Endodermal cell (in vitro differentiated cells): ENCODE data around the gene HRG. TPM values are rescaled to one million over a fixed set of nuclear protein-coding genes. Genes with fewer than 3 reads are reported as not detected.

Experiments
- DNase-seq: peaks from one replicate; pipeline ENCODE4 v3.0.0-alpha.2; 2017
- H3K27ac ChIP-seq: 2 replicates; pipeline ENCODE4 v1.5.1; 2013; ENCODE audit warnings: mild to moderate bottlenecking, low read depth, low read length, moderate library complexity
- H3K27me3 ChIP-seq: 2 replicates; pipeline ENCODE4 v1.6.1; 2013; ENCODE audit warnings: mild to moderate bottlenecking, low read length, moderate library complexity; ENCODE audit not compliant: insufficient read depth, control insufficient read depth, poor library complexity, severe bottlenecking
- H3K36me3 ChIP-seq: 2 replicates; pipeline ENCODE4 v1.7.0; 2013; ENCODE audit warnings: mild to moderate bottlenecking, low read length, moderate library complexity; ENCODE audit not compliant: control insufficient read depth, insufficient read depth
- H3K4me1 ChIP-seq: one replicate; pipeline ENCODE4 v1.7.0; 2013; ENCODE audit warnings: low read length; ENCODE audit not compliant: control insufficient read depth, insufficient read depth
- H3K4me3 ChIP-seq: 2 replicates; pipeline ENCODE4 v1.5.1; 2013; ENCODE audit warnings: mild to moderate bottlenecking, low read length, moderate library complexity
- H3K9ac ChIP-seq: 2 replicates; pipeline ENCODE4 v1.6.1; 2013; ENCODE audit warnings: mild to moderate bottlenecking, low read length, moderate library complexity; ENCODE audit not compliant: poor library complexity, severe bottlenecking; ENCODE audit errors: extremely low read depth
- H3K9me3 ChIP-seq: 2 replicates; pipeline ENCODE4 v1.6.1; 2013; ENCODE audit warnings: mild to moderate bottlenecking, low read length, moderate library complexity; ENCODE audit not compliant: control insufficient read depth
- H3K27ac Mint-ChIP-seq: 2 replicates; pipeline ENCODE4 v1.8.0; 2020; ENCODE audit warnings: mixed read lengths
- H3K27me3 Mint-ChIP-seq: 2 replicates; pipeline ENCODE4 v1.8.0; 2021; ENCODE audit warnings: mild to moderate bottlenecking, mixed read lengths; ENCODE audit not compliant: insufficient read depth
- H3K36me3 Mint-ChIP-seq: 2 replicates; pipeline ENCODE4 v1.8.0; 2020; ENCODE audit warnings: low read depth, mixed read lengths
- H3K4me1 Mint-ChIP-seq: 2 replicates; pipeline ENCODE4 v1.8.0; 2020; ENCODE audit warnings: mixed read lengths
- H3K4me3 Mint-ChIP-seq: 2 replicates; pipeline ENCODE4 v1.8.0; 2020; ENCODE audit warnings: mild to moderate bottlenecking, moderate library complexity, mixed read lengths
- H3K9me3 Mint-ChIP-seq: 2 replicates; pipeline ENCODE4 v1.8.0; 2020; ENCODE audit warnings: mild to moderate bottlenecking, mixed read lengths
- CTCF ChIP-seq: fragments of 200-600 bp; sonication (generic); conservative IDR thresholded peaks from 2 replicates; pipeline ENCODE4 v1.5.0; 2021; ENCODE audit warnings: antibody characterized with exemption, mild to moderate bottlenecking
- WGBS, 2 experiments: methylation state at CpG; one replicate each; pipeline versions ENCODE4 v1.1.5 to v1.1.7; 2013; ENCODE audit warnings: missing lambda C conversion rate in 2 of 2, mixed read lengths in 1 of 2; ENCODE audit not compliant: insufficient coverage in 1 of 2, insufficient read length in 1 of 2; 5-methylcytosine and 5-hydroxymethylcytosine counted together
- total RNA-seq, 2 donors: library from RNA; stranded (reverse); fragmentation: NEBNext Ultra II Directional in 1 of 2; extraction: Animal tissue kit (Norgen Biotek cat#: 25700) in 1 of 2; gene quantifications; 2 replicates in 1 of 2; 3 replicates in 1 of 2; pipeline ENCODE4 v1.2.1, GENCODE V29; 2021

Gene HRG
- total RNA-seq, 2 donors from 2014 or later: not detected

GRCh38 chr3:186620213-186621092 is 45.4 kb upstream of the HRG start:
- no peak overlapping the region for H3K4me3 Mint-ChIP-seq
- H3K9me3 ChIP-seq: no peaks in the 10 kb centered on the region
- WGBS, 2 experiments: 94 to 96% methylated on average over 11 to 17 of the region's 17 CpGs
- peaks cover 6% of the 10 kb centered on the region for H3K4me1 Mint-ChIP-seq
- H3K9ac ChIP-seq: no peak overlapping the region
- H3K4me1 ChIP-seq: no peaks in the 10 kb centered on the region
- H3K36me3 Mint-ChIP-seq: no peaks in the 10 kb centered on the region
- no peak overlapping the region for H3K4me3 ChIP-seq
- H3K27ac ChIP-seq: no peak overlapping the region
- H3K36me3 ChIP-seq: no peaks in the 10 kb centered on the region
- H3K27me3 ChIP-seq: peaks cover 17% of the 10 kb centered on the region
- peaks cover 38% of the 10 kb centered on the region for H3K27me3 Mint-ChIP-seq
- TF ChIP-seq CTCF: no peak
- H3K27ac Mint-ChIP-seq: no peak overlapping the region
- DNase-seq: no peak
- H3K9me3 Mint-ChIP-seq: no peaks in the 10 kb centered on the region

- Histone ChIP-seq H3K27ac (no peak overlapping the region), H3K9ac (no peak overlapping the region), H3K4me3 (no peak overlapping the region), H3K36me3 (no peaks in the 10 kb centered on the region), H3K27me3 (peaks cover 17% of the 10 kb centered on the region), H3K9me3 (no peaks in the 10 kb centered on the region), H3K4me1 (no peaks in the 10 kb centered on the region)
- H3K4me3 Mint-ChIP-seq: no peak overlapping the region
- no peak for TF ChIP-seq CTCF
- no peak overlapping the region for H3K27ac Mint-ChIP-seq
- 83 to 84% methylated on average over 5 of the region's 7 CpGs for WGBS, 2 experiments
- no peak for DNase-seq
- H3K9me3 Mint-ChIP-seq: no peaks in the 10 kb centered on the region
- no peaks in the 10 kb centered on the region for H3K36me3 Mint-ChIP-seq
- peaks cover 27% of the 10 kb centered on the region for H3K27me3 Mint-ChIP-seq
- peaks cover 4% of the 10 kb centered on the region for H3K4me1 Mint-ChIP-seq
Measured at GRCh38 chr3:186621894-186622650, 43.7 kb upstream of the HRG start.

GRCh38 chr3:186622651-186623310 is 43.0 kb upstream of the HRG start:
- no peaks in the 10 kb centered on the region for H3K4me1 Mint-ChIP-seq
- H3K36me3 Mint-ChIP-seq: no peaks in the 10 kb centered on the region
- H3K4me3 Mint-ChIP-seq: no peak overlapping the region
- no peak overlapping the region for H3K9ac ChIP-seq
- WGBS, 2 experiments: 62 to 71% methylated on average over 1 to 2 of the region's 2 CpGs
- H3K4me1 ChIP-seq: no peaks in the 10 kb centered on the region
- TF ChIP-seq CTCF: no peak
- H3K4me3 ChIP-seq: no peak overlapping the region
- no peak overlapping the region for H3K27ac ChIP-seq
- no peaks in the 10 kb centered on the region for H3K9me3 Mint-ChIP-seq
- no peak for DNase-seq
- H3K27me3 Mint-ChIP-seq: peaks cover 20% of the 10 kb centered on the region
- H3K36me3 ChIP-seq: no peaks in the 10 kb centered on the region
- no peaks in the 10 kb centered on the region for H3K9me3 ChIP-seq
- no peak overlapping the region for H3K27ac Mint-ChIP-seq
- peaks cover 10% of the 10 kb centered on the region for H3K27me3 ChIP-seq
